ENCODE data around the gene JAK1. TPM values are rescaled to one million over a fixed set of nuclear protein-coding genes. Genes with fewer than 3 reads are reported as not detected.

Gene JAK1
- total and polyA plus RNA-seq, 12 donors: 23.4 to 155 (median 91.1) TPM

DNA sequence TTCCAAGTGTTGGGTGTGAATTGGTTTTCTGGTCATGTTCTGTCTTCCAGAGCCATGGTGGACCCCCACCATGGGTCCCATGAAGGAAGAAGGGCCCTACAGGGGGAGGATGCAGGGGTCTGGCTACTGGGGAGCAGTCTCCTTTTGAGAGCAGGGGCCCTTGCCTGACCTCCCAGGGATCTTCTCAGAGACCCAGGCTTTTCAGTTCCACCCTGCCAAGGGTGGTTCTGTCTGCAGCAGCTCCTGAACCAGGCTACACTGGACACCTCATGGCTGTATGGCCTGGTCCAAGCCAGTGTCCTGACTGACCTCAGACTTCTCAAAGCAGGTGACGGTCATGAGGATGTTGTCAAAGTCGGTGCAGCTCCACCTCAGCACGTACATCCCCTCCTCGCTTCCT, 109.0 kb downstream of the JAK1 start:
- TF ChIP-seq CTCF (IDR thresholded peaks at IDR 0.05): no peak
- no peak for TF ChIP-seq POLR2A (IDR thresholded peaks at IDR 0.05)
- H3K4me3 ChIP-seq: no peak overlapping the region
- WGBS, 4 donors: 92 to 100% (median 96%) methylated on average over 4 of the region's 4 CpGs
- no peaks in the 10 kb centered on the region for H3K9me3 ChIP-seq (replicated peaks in 1 of 3)
- H3K4me1 ChIP-seq (replicated peaks in 1 of 2): no peaks in the 10 kb centered on the region
- intact Hi-C loops (cut with DNase I): no loop called here
- no peak overlapping the region for H3K27ac ChIP-seq
- no peak for DNase-seq
- no peaks in the 10 kb centered on the region for H3K27me3 ChIP-seq
- peaks cover 0 to 74% of the 10 kb centered on the region in 2 donors for H3K36me3 ChIP-seq (replicated peaks in 1 of 2)

DNA sequence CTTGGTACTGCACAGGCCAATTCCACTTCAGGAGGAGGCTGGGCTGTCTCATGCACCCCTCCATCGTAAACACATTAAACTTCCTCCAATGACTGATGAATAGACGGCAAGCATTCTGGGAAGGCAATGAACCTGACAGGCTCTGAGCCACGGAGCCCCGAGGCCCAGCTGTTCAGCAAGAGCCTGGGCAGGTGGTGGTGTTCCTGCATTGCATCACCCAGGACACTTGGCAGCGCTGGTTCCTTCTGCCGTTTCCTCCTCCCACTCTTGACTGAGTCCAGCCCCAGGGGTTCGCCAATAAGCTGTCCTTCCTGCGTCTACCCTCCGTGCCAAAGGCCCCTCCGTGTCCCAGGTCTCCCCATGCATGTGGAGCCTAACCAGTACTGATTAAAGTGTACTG, 109.8 kb downstream of the JAK1 start:
- peak in 1 of 7 donors; percentile 53 for DNase-seq
- Histone ChIP-seq H3K36me3 (replicated peaks in 1 of 2) (peaks cover 0 to 78% of the 10 kb centered on the region in 2 donors), H3K9me3 (replicated peaks in 1 of 3) (no peaks in the 10 kb centered on the region), H3K4me1 (replicated peaks in 1 of 2) (no peaks in the 10 kb centered on the region), H3K4me3 (no peak overlapping the region), H3K27ac (no peak overlapping the region), H3K27me3 (no peaks in the 10 kb centered on the region)
- 73 to 82% (median 78%) methylated on average over 9 to 10 of the region's 10 CpGs for WGBS, 4 donors
- intact Hi-C loops (cut with DNase I): no loop called here
- TF ChIP-seq CTCF (IDR thresholded peaks at IDR 0.05): no peak
- TF ChIP-seq POLR2A (IDR thresholded peaks at IDR 0.05): no peak

GRCh38 chr1:64855557-64855956, 110.8 kb downstream of the JAK1 start:
- TF ChIP-seq POLR2A (IDR thresholded peaks at IDR 0.05) (no peak), CTCF (IDR thresholded peaks at IDR 0.05) (no peak)
- Histone ChIP-seq H3K27me3 (no peaks in the 10 kb centered on the region), H3K36me3 (replicated peaks in 1 of 2) (peaks cover 0 to 82% of the 10 kb centered on the region in 2 donors), H3K27ac (no peak overlapping the region), H3K4me1 (replicated peaks in 1 of 2) (no peaks in the 10 kb centered on the region), H3K9me3 (replicated peaks in 1 of 3) (no peaks in the 10 kb centered on the region), H3K4me3 (no peak overlapping the region)
- no peak for DNase-seq
- intact Hi-C loops (cut with DNase I): no loop called here
- WGBS, 4 donors: 82 to 98% (median 89%) methylated on average over 5 to 8 of the region's 8 CpGs

- no peaks in the 10 kb centered on the region for H3K27me3 ChIP-seq
- no peaks in the 10 kb centered on the region for H3K4me1 ChIP-seq (replicated peaks in 1 of 2)
- 90 to 99% (median 97%) methylated on average over 5 of the region's 5 CpGs for WGBS, 4 donors
- no peak overlapping the region for H3K27ac ChIP-seq
- H3K4me3 ChIP-seq: no peak overlapping the region
- no peaks in the 10 kb centered on the region for H3K9me3 ChIP-seq (replicated peaks in 1 of 3)
- no peak for TF ChIP-seq POLR2A (IDR thresholded peaks at IDR 0.05)
- no peak for TF ChIP-seq CTCF (IDR thresholded peaks at IDR 0.05)
- H3K36me3 ChIP-seq (replicated peaks in 1 of 2): peaks cover 0 to 84% of the 10 kb centered on the region in 2 donors
- intact Hi-C loops (cut with DNase I): no loop called here
- DNase-seq: no peak
Observed at GRCh38 chr1:64854674-64855073, 111.7 kb downstream of the JAK1 start.
